Immature natural killer cell (primary cell): ENCODE results near the gene HOXB1. TPM values are rescaled to one million over a fixed set of nuclear protein-coding genes. Genes with fewer than 3 reads are reported as not detected.
A peak's percentile ranks its signal among the peaks of the same experiment; 100 is the strongest.

Experiments used
- DNase-seq, 3 donors: peaks; one replicate each; pipeline ENCODE4 v3.0.0; 2022; ENCODE audit warnings: mixed read lengths in 1 of 3
- H3K27ac Mint-ChIP-seq, 6 donors: one replicate each; pipeline ENCODE4 v1.8.0; 2020; ENCODE audit warnings: mixed read lengths in 6 of 6, mild to moderate bottlenecking in 5 of 6, inconsistent platforms in 4 of 6, moderate library complexity in 3 of 6
- H3K27me3 Mint-ChIP-seq, 3 donors: one replicate each; pipeline ENCODE4 v1.8.0; 2020 to 2021; ENCODE audit warnings: low read depth in 3 of 3, mild to moderate bottlenecking in 3 of 3, mixed read lengths in 3 of 3, moderate library complexity in 3 of 3, inconsistent platforms in 1 of 3
- H3K36me3 Mint-ChIP-seq, 3 donors: one replicate each; pipeline ENCODE4 v1.8.0; 2020; ENCODE audit warnings: mixed read lengths in 3 of 3, inconsistent platforms in 2 of 3, mild to moderate bottlenecking in 2 of 3
- H3K4me1 Mint-ChIP-seq, 2 donors: one replicate each; pipeline ENCODE4 v1.8.0; 2020; ENCODE audit warnings: inconsistent platforms in 2 of 2, mild to moderate bottlenecking in 2 of 2, mixed read lengths in 2 of 2, moderate library complexity in 1 of 2
- H3K4me3 Mint-ChIP-seq, 5 donors: one replicate each; pipeline ENCODE4 v1.8.0; 2020; ENCODE audit warnings: mild to moderate bottlenecking in 5 of 5, mixed read lengths in 5 of 5, inconsistent platforms in 3 of 5, moderate library complexity in 3 of 5
- H3K9me3 Mint-ChIP-seq, 6 donors: one replicate each; pipeline ENCODE4 v1.8.0; 2020; ENCODE audit warnings: mild to moderate bottlenecking in 6 of 6, mixed read lengths in 6 of 6, inconsistent platforms in 4 of 6, moderate library complexity in 3 of 6
- polyA plus RNA-seq, 3 donors: library from polyadenylated mRNA; unstranded; fragments of 300-500 nt; fragmentation: Illumina TruSeq; gene quantifications; one replicate each; pipeline ENCODE4 v1.2.3, GENCODE V29; 2021

Gene HOXB1
- polyA plus RNA-seq, 3 donors from 2014 or later: not detected

DNA sequence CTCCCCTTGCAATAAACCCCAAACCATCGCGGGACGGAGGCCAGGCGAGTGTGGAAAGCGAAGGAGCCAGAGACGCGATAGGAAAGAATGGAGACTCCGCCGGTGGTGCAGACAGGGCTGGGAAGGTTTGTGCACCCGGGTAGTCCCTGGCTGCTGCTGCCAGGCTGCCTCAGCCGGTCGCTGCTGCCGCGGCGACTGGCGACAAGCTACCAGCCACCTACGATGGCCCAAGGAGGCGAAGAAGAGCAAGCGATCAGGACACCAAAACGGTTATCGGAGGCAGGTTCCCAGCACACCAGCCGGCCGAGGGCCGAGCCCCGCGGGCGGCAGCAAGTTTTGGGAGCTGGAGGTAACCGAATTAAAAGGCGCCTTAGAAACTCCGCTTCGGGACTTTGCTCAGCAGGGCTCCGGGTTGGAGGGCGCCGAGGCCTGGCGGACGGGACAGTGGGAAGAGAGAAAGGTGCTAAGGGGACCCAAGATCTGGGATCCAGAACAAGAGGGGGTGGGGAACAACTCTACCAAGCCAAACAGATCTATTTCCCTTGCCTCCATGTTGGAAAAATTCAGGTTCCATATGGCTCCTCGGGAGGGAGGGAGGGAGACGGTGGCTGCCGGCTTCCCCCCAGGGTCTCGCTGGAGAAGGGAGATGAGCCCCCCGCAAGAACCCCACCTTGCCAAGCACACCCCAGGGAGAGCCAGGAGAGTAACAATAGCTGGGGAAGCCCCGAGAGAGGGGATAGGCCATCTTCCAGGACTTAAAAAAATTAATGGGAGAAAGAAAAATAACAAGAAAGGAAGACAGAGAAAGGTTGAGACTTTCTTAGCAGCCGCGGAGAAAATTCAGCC is 23.8 kb upstream of the HOXB1 start:
- H3K9me3 Mint-ChIP-seq: no peaks in the 10 kb centered on the region
- H3K36me3 Mint-ChIP-seq: peaks cover 4 to 22% (median 11%) of the 10 kb centered on the region in 3 donors
- H3K4me3 Mint-ChIP-seq: peak overlapping the region; percentile 81 to 96 (median 93)
- peak overlapping the region in 3 of 6 donors; percentile 16 to 86 (median 82) for H3K27ac Mint-ChIP-seq
- DNase-seq: no peak
- peaks cover 8 to 27% of the 10 kb centered on the region in 2 donors for H3K4me1 Mint-ChIP-seq
- H3K27me3 Mint-ChIP-seq: peaks cover 8 to 17% (median 11%) of the 10 kb centered on the region in 3 donors

GRCh38 chr17:48553826-48554225 is 23.0 kb upstream of the HOXB1 start:
- Mint-ChIP-seq H3K4me1 (peaks cover 8 to 27% of the 10 kb centered on the region in 2 donors), H3K4me3 (no peak overlapping the region), H3K27ac (no peak overlapping the region), H3K36me3 (peaks cover 4 to 21% (median 14%) of the 10 kb centered on the region in 3 donors), H3K9me3 (no peaks in the 10 kb centered on the region), H3K27me3 (peaks cover 8 to 15% (median 11%) of the 10 kb centered on the region in 3 donors)
- no peak for DNase-seq

DNA sequence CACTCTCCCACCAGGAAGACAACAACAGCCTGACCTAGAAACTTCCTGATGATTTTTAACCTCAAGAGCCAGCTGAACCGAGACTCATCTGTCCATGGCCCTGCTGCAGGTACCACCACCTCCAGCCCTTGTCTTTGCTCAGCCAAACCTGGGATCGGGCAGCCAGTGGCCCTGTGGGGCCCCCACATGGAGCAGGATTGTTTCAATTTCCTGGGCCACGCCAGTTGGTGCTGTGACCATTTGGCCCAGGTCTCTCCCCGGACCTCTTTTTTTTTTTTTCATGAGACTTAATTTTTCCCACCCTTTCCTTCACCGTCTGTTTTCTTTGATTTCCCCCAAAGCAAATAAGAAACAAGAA is 22.4 kb upstream of the HOXB1 start:
- no peak overlapping the region for H3K4me3 Mint-ChIP-seq
- peaks cover 4 to 17% (median 10%) of the 10 kb centered on the region in 3 donors for H3K36me3 Mint-ChIP-seq
- H3K4me1 Mint-ChIP-seq: peaks cover 15 to 33% of the 10 kb centered on the region in 2 donors
- H3K9me3 Mint-ChIP-seq: no peaks in the 10 kb centered on the region
- DNase-seq: no peak
- H3K27ac Mint-ChIP-seq: no peak overlapping the region
- H3K27me3 Mint-ChIP-seq: peaks cover 8 to 15% (median 11%) of the 10 kb centered on the region in 3 donors

DNA sequence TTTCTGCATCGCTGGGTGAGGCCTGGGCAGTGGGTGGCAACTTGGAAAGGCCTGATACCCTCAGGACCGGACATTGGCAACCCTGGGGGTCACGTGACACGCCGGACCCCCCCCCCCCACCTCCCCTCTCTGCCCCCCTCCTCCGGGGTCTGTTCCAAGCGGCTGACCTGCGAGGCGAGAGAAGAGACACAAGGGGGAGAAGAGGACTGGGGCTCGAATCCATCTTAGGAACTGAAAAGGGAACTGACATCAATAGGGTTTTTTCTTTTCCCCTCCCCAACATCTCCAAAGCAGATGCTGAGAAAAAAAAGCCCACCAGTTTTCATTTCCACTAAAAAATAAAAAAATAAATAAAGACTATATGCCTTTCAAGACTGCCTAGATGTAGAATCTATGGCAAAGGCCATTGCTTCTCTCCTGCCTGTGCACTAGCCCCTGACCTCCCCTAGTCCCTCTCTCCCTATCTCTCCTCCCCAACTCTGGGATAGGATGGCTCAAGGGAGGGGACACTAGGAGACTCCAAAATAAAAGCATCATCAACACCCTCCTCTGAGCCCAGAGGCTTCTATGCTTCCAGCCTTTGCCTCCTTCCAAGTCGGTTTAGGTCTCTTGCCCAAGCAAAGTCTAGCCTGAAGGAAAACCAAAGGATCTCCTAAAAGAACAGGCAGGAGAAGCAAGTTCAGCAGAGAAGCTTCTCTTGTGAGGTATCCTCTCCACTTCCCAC is 21.8 kb upstream of the HOXB1 start:
- Mint-ChIP-seq H3K9me3 (no peaks in the 10 kb centered on the region), H3K27me3 (peaks cover 8 to 15% (median 11%) of the 10 kb centered on the region in 3 donors), H3K4me1 (peaks cover 20 to 38% of the 10 kb centered on the region in 2 donors), H3K27ac (no peak overlapping the region), H3K36me3 (peaks cover 4 to 12% (median 10%) of the 10 kb centered on the region in 3 donors), H3K4me3 (no peak overlapping the region)
- no peak for DNase-seq

DNA sequence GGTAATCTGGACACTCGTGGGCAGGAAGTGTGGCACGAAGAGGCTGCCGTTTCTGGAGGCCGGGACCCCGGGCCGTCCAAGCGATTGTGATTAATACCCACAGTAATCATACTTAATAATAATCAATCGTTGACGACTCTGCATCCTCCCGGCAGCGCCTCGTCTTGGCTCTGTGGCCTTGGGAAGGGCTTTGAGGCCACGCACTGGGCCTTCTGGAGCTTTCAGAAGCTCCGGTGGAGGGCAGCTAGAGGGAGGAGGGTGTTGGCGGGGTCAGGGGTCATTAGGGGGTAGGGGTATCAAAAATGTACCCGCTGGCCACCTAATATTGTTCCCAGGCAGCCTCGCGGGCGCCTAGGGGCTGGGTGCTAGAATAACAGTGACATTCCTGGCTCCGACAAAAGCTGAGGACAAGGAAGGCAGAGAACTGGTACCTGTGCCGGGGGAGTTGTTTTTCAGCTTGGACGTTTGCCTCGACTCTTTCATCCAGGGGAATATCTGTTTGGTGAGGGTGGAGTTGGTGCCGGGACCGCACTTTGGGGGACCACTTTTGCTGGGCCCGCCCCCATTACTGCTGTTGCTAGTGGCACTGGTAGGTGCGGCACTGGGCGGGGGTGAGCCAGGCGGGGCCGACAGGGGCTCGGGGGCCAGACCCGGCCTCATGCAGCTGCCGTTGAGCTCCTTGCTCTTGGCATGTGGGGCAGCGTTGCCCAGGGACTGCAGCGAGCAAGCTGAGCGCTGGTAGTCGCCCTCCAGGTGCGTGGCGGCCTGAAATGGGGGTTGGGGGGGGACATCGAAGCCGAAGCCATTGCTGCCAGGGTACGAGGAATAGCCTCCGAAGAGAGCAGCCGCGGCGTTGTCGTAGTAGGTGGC is 21.0 kb upstream of the HOXB1 start:
- peaks cover 4 to 11% (median 10%) of the 10 kb centered on the region in 3 donors for H3K36me3 Mint-ChIP-seq
- no peak overlapping the region for H3K27ac Mint-ChIP-seq
- H3K4me1 Mint-ChIP-seq: peaks cover 28 to 46% of the 10 kb centered on the region in 2 donors
- H3K9me3 Mint-ChIP-seq: no peaks in the 10 kb centered on the region
- no peak overlapping the region for H3K4me3 Mint-ChIP-seq
- no peak for DNase-seq
- peaks cover 8 to 15% (median 11%) of the 10 kb centered on the region in 3 donors for H3K27me3 Mint-ChIP-seq

DNA sequence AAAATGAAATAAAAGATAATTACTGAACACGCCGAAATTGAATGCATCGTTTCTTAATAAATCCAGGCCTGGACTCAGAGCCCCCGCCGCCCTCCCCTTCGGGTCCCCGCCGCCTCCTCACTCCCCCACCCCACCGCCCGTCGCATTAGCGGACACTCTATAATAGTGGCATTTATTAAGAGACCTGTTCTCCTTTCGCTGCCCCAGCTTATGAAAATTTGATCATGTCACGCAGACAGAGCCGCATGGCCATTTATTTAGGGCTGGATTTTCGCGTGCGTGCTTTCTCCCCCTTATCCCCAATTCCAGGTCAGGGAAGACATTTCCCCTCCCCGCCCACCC is 20.4 kb upstream of the HOXB1 start:
- H3K27ac Mint-ChIP-seq: no peak overlapping the region
- peaks cover 0 to 11% (median 10%) of the 10 kb centered on the region in 3 donors for H3K36me3 Mint-ChIP-seq
- no peak for DNase-seq
- H3K4me1 Mint-ChIP-seq: peaks cover 34 to 48% of the 10 kb centered on the region in 2 donors
- H3K4me3 Mint-ChIP-seq: no peak overlapping the region
- peaks cover 8 to 15% (median 9%) of the 10 kb centered on the region in 3 donors for H3K27me3 Mint-ChIP-seq
- no peaks in the 10 kb centered on the region for H3K9me3 Mint-ChIP-seq

DNA sequence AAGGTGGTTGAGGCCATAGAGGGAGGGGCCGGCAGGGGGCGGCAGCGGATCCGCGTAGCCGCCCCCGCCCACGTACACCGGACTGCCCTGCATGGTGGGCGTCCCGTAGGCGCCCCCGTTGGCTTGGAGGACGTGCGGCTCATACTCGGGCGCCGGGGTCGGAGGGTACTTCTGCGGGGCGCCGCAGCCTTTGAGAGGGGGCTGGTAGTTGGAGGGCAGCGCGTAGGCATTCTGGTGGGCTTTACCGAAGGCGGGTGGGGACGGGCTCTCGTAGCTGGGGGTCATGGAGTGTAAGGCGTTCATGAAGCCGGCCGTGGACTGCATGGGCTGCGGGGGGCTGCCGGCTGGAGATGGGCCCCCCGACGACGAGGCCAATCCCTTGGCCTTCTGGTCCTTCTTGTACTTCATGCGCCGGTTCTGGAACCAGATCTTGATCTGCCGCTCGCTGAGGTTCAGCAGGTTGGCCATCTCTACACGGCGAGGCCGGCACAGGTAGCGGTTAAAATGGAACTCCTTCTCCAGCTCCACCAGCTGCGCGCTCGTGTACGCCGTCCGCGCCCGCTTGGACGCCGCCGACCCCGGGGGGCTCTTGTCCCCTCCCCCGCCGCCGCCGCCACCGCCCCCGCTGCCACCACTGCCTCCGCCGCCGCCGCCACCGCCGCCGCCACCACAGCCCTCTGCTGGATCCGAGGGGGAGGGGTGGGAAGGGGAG is 19.8 kb upstream of the HOXB1 start:
- H3K27me3 Mint-ChIP-seq: peaks cover 8 to 15% (median 9%) of the 10 kb centered on the region in 3 donors
- H3K4me3 Mint-ChIP-seq: no peak overlapping the region
- DNase-seq: no peak
- peaks cover 36 to 48% of the 10 kb centered on the region in 2 donors for H3K4me1 Mint-ChIP-seq
- H3K27ac Mint-ChIP-seq: no peak overlapping the region
- H3K36me3 Mint-ChIP-seq: peaks cover 0 to 11% (median 10%) of the 10 kb centered on the region in 3 donors
- H3K9me3 Mint-ChIP-seq: no peaks in the 10 kb centered on the region

DNA sequence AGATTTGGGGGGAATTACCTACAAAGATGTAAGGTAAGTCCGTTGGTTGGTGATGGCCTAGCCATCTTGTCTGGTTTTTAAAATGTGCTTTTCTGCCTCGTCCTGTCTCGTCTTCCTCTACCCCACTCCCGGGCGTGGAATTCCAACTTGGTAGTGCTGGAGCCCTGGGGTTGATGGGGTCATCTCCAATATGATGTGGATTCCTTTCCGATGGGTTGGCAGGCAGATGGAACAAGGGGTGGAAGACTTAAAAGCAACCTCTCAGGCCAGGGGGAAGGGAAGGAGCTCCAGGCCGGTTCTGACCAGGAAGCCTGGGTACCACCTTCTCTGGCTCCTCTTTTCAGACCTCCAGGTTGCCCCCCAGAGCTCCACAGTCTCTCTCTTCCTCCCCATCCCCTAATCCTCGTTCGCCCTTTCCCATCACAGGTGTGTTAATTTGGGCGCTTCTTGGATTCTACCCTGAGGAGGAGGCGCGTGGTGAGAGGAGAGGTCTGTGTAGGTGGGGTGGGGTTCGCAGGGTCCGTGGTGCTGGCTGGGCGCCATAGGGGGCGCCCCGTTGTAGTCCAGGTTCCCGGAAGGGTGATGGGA is 19.2 kb upstream of the HOXB1 start:
- H3K4me3 Mint-ChIP-seq: no peak overlapping the region

GRCh38 chr17:48549281-48549630 is 18.4 kb upstream of the HOXB1 start:
- no peak overlapping the region for H3K4me3 Mint-ChIP-seq
- no peak overlapping the region for H3K27ac Mint-ChIP-seq
- peaks cover 0 to 10% (median 7%) of the 10 kb centered on the region in 3 donors for H3K36me3 Mint-ChIP-seq
- peaks cover 2 to 9% (median 2%) of the 10 kb centered on the region in 3 donors for H3K27me3 Mint-ChIP-seq
- H3K9me3 Mint-ChIP-seq: no peaks in the 10 kb centered on the region
- DNase-seq: no peak
- peaks cover 42 to 53% of the 10 kb centered on the region in 2 donors for H3K4me1 Mint-ChIP-seq

More for the DNA sequence above, 19.2 kb upstream of the HOXB1 start:
- Mint-ChIP-seq H3K9me3 (no peaks in the 10 kb centered on the region), H3K4me1 (peaks cover 38 to 48% of the 10 kb centered on the region in 2 donors), H3K27ac (no peak overlapping the region), H3K36me3 (peaks cover 0 to 10% (median 7%) of the 10 kb centered on the region in 3 donors), H3K27me3 (peaks cover 4 to 12% (median 7%) of the 10 kb centered on the region in 3 donors)
- no peak for DNase-seq

DNA sequence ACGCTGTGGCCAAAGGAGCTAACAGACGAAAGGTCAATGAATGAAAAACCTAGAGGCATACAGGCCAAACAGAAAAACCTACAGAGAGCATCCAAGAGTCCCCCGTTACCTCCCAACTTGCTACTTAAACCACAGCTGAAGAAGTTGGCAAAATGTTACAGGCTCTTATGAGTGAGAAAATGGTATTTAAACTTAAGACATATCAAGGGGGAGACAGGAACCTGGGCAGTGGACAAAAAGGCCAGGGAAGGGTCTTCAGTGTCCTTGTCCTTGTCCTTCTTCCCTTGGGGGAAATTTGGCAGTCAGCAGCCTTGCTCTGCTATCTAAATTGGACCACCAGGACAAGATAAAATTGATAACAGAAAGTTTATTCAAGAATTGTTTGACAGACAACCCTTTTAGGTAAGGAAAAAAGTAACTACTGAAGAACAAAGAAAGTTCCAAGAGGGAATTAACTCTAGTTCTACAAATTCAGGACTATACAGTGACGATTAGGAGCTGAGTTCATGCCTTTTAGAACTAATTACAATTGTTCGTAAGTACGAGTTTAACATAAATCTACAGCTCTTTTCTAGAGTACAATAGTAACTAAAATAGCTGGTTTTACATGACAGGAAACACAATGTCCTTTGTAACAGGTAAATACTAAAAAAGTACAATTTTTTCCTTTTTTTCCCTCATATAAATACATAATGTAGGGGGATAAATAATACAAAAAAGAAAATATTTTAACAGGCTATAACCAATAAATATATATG is 17.9 kb upstream of the HOXB1 start:
- DNase-seq: no peak
- peaks cover 2 to 7% (median 4%) of the 10 kb centered on the region in 3 donors for H3K27me3 Mint-ChIP-seq
- peak overlapping the region; percentile 55 to 96 (median 82) for H3K27ac Mint-ChIP-seq
- H3K4me3 Mint-ChIP-seq: peak overlapping the region; percentile 71 to 85 (median 75)
- H3K4me1 Mint-ChIP-seq: peaks cover 45 to 53% of the 10 kb centered on the region in 2 donors
- H3K9me3 Mint-ChIP-seq: no peaks in the 10 kb centered on the region
- H3K36me3 Mint-ChIP-seq: peaks cover 0 to 10% (median 5%) of the 10 kb centered on the region in 3 donors

DNA sequence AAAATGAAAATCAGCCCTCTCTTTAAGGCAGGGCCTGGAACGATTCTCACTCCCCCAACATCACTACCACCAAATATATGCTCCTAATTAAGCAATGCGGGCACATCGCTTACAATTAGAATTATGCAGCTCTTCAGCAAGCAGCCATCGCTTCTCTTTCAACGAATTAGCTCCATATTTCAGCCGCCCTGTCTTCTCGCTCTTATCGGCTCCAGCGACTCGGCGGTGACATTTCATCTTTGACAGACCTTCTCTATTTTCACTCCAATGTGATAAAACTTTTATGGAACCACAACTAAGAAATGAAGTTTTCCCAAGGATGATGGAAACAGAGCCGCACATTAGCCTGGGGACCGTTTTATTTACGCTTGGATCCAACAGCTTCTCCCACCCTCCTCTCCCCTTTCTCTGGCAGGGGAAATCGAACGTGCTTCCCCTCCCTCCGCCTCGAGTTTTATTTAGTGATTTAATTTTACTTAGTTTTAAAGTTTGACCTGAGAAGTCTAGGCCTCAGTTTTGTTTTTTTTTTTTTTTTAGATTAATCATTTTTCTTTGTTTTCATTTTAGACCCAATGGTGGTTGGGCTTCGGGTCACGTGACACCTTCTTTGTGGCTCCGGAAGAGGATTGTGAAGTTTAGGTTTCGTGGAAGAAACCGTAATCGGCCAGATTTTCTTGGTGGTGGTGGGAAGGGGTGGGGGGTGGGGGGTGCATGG is 17.2 kb upstream of the HOXB1 start:
- Mint-ChIP-seq H3K4me1 (peaks cover 47 to 52% of the 10 kb centered on the region in 2 donors), H3K27me3 (peaks cover 2 to 7% (median 7%) of the 10 kb centered on the region in 3 donors), H3K27ac (peak overlapping the region; percentile 2 to 96 (median 82)), H3K4me3 (peak overlapping the region; percentile 71 to 85 (median 75)), H3K36me3 (peaks cover 0 to 10% (median 2%) of the 10 kb centered on the region in 3 donors), H3K9me3 (no peaks in the 10 kb centered on the region)
- DNase-seq: peak; percentile 22 to 39 (median 38)
